Kidney tubule cell (primary cell): ENCODE data around the gene ILK.

ENCODE experiments used
- DNase-seq: peaks from one replicate; pipeline ENCODE4 v3.0.0-alpha.2; 2018; ENCODE audit warnings: low spot score

Gene ILK

GRCh38 chr11:6621711-6622211 lies 18.2 kb downstream of the ILK start:
- no peak for DNase-seq

- DNase-seq = peak; percentile 13
Observed at GRCh38 chr11:6622261-6623171, 18.9 kb downstream of the ILK start.

- DNase-seq = no peak
Observed at GRCh38 chr11:6623391-6624363, 20.1 kb downstream of the ILK start.

GRCh38 chr11:6625156-6625831 lies 21.7 kb downstream of the ILK start:
- DNase-seq = no peak

GRCh38 chr11:6625832-6626420 lies 22.4 kb downstream of the ILK start:
- DNase-seq = no peak

GRCh38 chr11:6626971-6627761 lies 23.6 kb downstream of the ILK start:
- DNase-seq = no peak

- DNase-seq = no peak
Observed at GRCh38 chr11:6627762-6628241, 24.2 kb downstream of the ILK start.

GRCh38 chr11:6628526-6628925 lies 25.0 kb downstream of the ILK start:
- DNase-seq = no peak

GRCh38 chr11:6629573-6629891 lies 26.0 kb downstream of the ILK start:
- no peak for DNase-seq

GRCh38 chr11:6629892-6630631 lies 26.5 kb downstream of the ILK start:
- DNase-seq = peak; percentile 23

GRCh38 chr11:6630632-6631291 lies 27.2 kb downstream of the ILK start:
- no peak for DNase-seq

- DNase-seq = no peak
Observed at GRCh38 chr11:6631361-6631890, 27.9 kb downstream of the ILK start.

- DNase-seq = no peak
Observed at GRCh38 chr11:6632116-6633073, 28.8 kb downstream of the ILK start.

- DNase-seq = no peak
Observed at GRCh38 chr11:6633422-6634408, 30.1 kb downstream of the ILK start.

GRCh38 chr11:6634534-6634933 lies 31.0 kb downstream of the ILK start:
- no peak for DNase-seq

GRCh38 chr11:6635082-6635932 lies 31.7 kb downstream of the ILK start:
- DNase-seq = peak; percentile 22
